HG02678 (cell line): Measurements from ENCODE around the gene OXLD1.
"Not testable (repeated sequence)": the region's sequence is repeated elsewhere in the genome, so short reads cannot be mapped to it uniquely, and the experiment has no call there.

ENCODE experiments used
- ATAC-seq: cut with Tn5 transposase; IDR thresholded peaks from one replicate; pipeline ENCODE4 v1.9.1; 2021; ENCODE audit warnings: mild to moderate bottlenecking, moderate library complexity; ENCODE audit not compliant: unreplicated experiment

The OXLD1 gene

GRCh38 chr17:81621494-81622130 is 44.8 kb downstream of the OXLD1 start:
- no peak for ATAC-seq

- ATAC-seq = not testable (repeated sequence)
Measured at GRCh38 chr17:81618307-81618706, 48.1 kb downstream of the OXLD1 start.

GRCh38 chr17:81616877-81617276 is 49.5 kb downstream of the OXLD1 start:
- no peak for ATAC-seq

- no peak for ATAC-seq
Measured at GRCh38 chr17:81615401-81615930, 50.9 kb downstream of the OXLD1 start.
